ENCODE data around the gene HEATR9. TPM values are rescaled to one million over a fixed set of nuclear protein-coding genes. Genes with fewer than 3 reads are reported as not detected.

The HEATR9 gene
- total and polyA plus RNA-seq, 3 experiments from 2014 or later: 0.55 to 2.6 (median 2.3) TPM

DNA sequence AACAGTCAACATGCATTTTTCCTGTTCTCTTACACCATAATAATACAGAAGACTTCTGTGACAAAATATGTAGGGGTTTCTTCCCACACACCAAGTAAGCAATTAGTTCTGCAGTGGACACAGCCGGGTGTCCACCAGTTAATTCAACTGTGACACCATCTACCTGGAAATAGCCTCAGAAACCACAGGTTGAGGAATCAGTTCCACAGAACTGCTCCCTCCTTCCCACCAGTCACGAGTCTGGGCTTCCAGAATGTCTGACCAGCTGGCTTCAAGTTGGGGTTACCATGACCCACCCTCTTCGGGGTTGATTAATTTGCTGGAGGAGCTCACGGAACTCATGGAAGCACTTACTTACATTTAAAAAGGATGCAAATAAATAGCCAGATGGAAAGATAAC lies 25.1 kb upstream of the HEATR9 start:
- H3K27ac Mint-ChIP-seq: peak overlapping the region in 7 of 8 donors; percentile 32 to 96 (median 92)
- no peak overlapping the region for H3K4me3 Mint-ChIP-seq
- Histone ChIP-seq H3K9me3 (ENCODE audit: low read length) (no peaks in the 10 kb centered on the region), H3K27ac (ENCODE audit: low read depth, low read length) (no peak overlapping the region), H3K36me3 (ENCODE audit: insufficient read depth, low read length) (no peaks in the 10 kb centered on the region), H3K4me1 (ENCODE audit: insufficient read depth, low read length) (peaks cover 78% of the 10 kb centered on the region), H3K4me3 (ENCODE audit: low read length) (no peak overlapping the region), H3K27me3 (ENCODE audit: insufficient read depth, low read length, poor library complexity, severe bottlenecking) (no peaks in the 10 kb centered on the region)
- no peaks in the 10 kb centered on the region for H3K9me3 Mint-ChIP-seq
- peaks cover 82 to 95% (median 95%) of the 10 kb centered on the region in 3 donors for H3K4me1 Mint-ChIP-seq
- CTCF ChIA-PET: interaction anchor here (12.0 kb wide), 1 partner anchor 16 kb away, joined by 144 read pairs; the partner anchor contains the start of gene CCL5
- POLR2A ChIA-PET: interaction anchor here (0.6 to 0.8 kb wide), 2 partner anchors 18 to 644 kb away, joined by 3 to 4 read pairs; no protein-coding TSS in a partner anchor
- peaks cover 0 to 4% of the 10 kb centered on the region in 2 donors for H3K27me3 Mint-ChIP-seq
- no peak for DNase-seq
- peaks cover 0 to 3% (median 0%) of the 10 kb centered on the region in 3 donors for H3K36me3 Mint-ChIP-seq

DNA sequence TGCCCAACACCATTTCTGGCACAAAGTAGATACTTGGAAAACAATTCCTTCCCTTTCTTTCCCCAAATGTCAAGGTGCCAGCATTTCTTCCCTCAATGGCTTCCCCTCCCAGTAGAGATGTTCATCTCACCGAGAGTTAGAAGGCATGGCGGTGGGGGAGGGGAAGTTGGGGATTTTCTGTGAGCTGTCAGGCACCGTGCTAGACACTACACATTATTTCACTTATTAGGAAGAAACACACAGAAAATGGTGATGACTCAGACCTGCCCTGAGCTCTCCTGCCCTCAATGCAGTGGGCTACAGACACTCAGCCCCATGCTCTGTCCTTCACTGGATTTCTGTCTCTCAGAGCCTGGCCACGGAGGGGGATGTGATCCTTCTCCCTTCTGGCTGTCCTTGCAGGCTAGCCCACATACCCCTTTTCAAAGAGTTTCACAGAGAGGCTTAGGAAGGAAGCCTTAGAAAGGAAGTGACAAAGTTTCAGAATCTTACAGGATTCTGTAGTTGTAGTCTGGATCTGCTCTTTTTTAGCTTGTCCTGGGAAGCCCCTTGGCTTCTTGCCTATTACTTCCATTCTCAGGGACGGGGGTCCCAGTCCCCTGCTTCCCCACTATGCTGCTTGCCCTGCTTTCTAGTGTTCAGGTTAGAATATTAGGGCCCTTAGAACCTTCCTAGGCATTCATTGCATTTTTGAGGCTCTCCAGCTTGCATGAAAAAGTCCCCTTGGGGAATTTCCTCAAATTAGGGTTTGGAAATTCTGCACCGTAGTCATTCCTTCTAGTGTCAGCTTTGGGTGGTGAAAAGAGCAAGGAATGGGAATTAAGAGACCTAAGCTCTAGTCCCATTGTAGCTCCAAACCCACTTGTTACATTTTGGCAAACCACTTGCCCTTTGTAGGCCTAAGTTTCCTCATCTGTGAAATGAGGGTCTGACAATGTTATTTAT lies 23.7 kb upstream of the HEATR9 start:
- Histone ChIP-seq H3K4me1 (ENCODE audit: insufficient read depth, low read length) (peaks cover 73% of the 10 kb centered on the region), H3K27me3 (ENCODE audit: insufficient read depth, low read length, poor library complexity, severe bottlenecking) (no peaks in the 10 kb centered on the region), H3K4me3 (ENCODE audit: low read length) (no peak overlapping the region), H3K36me3 (ENCODE audit: insufficient read depth, low read length) (no peaks in the 10 kb centered on the region), H3K9me3 (ENCODE audit: low read length) (no peaks in the 10 kb centered on the region), H3K27ac (ENCODE audit: low read depth, low read length) (no peak overlapping the region)
- H3K4me1 Mint-ChIP-seq: peaks cover 79 to 91% (median 91%) of the 10 kb centered on the region in 3 donors
- no peaks in the 10 kb centered on the region for H3K9me3 Mint-ChIP-seq
- peak overlapping the region; percentile 27 to 73 (median 66) for H3K4me3 Mint-ChIP-seq
- POLR2A ChIA-PET: interaction anchor here (0.9 to 5.1 kb wide), 3 partner anchors 13 to 17 kb away, joined by 3 to 86 read pairs (median 37); partner anchors contain the start of gene CCL5
- peaks cover 0 to 3% (median 0%) of the 10 kb centered on the region in 3 donors for H3K36me3 Mint-ChIP-seq
- CTCF ChIA-PET: interaction anchor here (0.9 to 12.0 kb wide), 6 partner anchors 8 to 84 kb away, joined by 3 to 144 read pairs (median 3); partner anchors contain the start of genes CCL5 and TAF15
- DNase-seq: peak in 3 of 5 donors; percentile 49 to 77 (median 49)
- H3K27ac Mint-ChIP-seq: peak overlapping the region; percentile 74 to 98 (median 94)
- peaks cover 0 to 4% of the 10 kb centered on the region in 2 donors for H3K27me3 Mint-ChIP-seq

DNA sequence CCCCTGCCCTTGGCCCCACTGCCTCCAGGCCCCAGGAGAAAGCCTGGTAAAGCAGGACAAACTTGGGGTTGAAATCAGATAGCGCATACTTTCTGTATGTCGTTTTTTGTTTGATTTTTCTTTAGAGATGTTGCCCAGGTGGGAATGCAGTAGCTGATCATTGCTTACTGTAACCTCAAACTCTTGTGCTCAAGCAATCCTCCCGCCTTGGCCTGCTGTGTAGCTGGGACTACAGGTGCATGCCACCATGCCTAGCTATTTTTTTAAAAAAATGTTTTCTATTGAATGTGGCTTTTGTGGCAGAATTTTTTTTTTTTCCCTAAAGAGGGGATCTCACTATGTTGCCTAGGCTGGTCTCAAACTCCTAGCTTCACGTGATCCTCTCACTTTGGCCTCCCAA lies 22.6 kb upstream of the HEATR9 start:
- Mint-ChIP-seq H3K9me3 (no peaks in the 10 kb centered on the region), H3K27me3 (peaks cover 0 to 4% of the 10 kb centered on the region in 2 donors), H3K4me1 (peaks cover 79 to 89% (median 83%) of the 10 kb centered on the region in 3 donors), H3K36me3 (peaks cover 2 to 3% (median 2%) of the 10 kb centered on the region in 3 donors), H3K27ac (peak overlapping the region; percentile 74 to 98 (median 92)), H3K4me3 (peak overlapping the region; percentile 3 to 88 (median 59))
- Histone ChIP-seq H3K9me3 (ENCODE audit: low read length) (no peaks in the 10 kb centered on the region), H3K27ac (ENCODE audit: low read depth, low read length) (peak overlapping the region; percentile 45), H3K4me3 (ENCODE audit: low read length) (no peak overlapping the region), H3K4me1 (ENCODE audit: insufficient read depth, low read length) (peaks cover 66% of the 10 kb centered on the region), H3K36me3 (ENCODE audit: insufficient read depth, low read length) (no peaks in the 10 kb centered on the region), H3K27me3 (ENCODE audit: insufficient read depth, low read length, poor library complexity, severe bottlenecking) (no peaks in the 10 kb centered on the region)
- ChIA-PET CTCF (interaction anchor here (0.9 to 12.0 kb wide), 6 partner anchors 7 to 41 kb away, joined by 3 to 144 read pairs (median 6); partner anchors contain the start of gene CCL5), POLR2A (interaction anchor here (0.7 to 5.1 kb wide), 9 partner anchors 9 to 726 kb away, joined by 3 to 86 read pairs (median 7); partner anchors contain the start of genes CCL5, HEATR9 and RDM1)
- DNase-seq: peak in 2 of 5 donors; percentile 41 to 66

DNA sequence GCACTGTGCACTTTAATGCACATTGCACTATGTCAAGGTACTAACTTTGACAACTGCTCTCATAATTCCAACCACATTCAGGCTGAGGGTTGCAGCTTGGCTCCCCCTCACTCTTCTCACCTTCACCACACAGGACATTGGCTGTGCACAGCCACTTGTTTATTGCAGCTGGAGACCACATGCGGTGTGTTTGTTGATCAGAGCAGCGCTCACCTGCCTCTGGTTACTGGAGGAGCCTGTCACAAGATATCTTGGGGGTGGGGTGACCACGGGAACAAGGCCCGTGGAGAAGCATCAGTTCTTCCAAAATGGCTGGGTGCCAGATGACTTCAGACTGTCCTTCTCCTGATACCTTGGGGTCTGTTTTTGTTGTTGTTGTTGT lies 22.1 kb upstream of the HEATR9 start:
- Mint-ChIP-seq H3K36me3 (peaks cover 2 to 3% (median 2%) of the 10 kb centered on the region in 3 donors), H3K9me3 (no peaks in the 10 kb centered on the region), H3K4me3 (peak overlapping the region; percentile 18 to 88 (median 59)), H3K4me1 (peaks cover 74 to 85% (median 78%) of the 10 kb centered on the region in 3 donors), H3K27me3 (peaks cover 0 to 4% of the 10 kb centered on the region in 2 donors), H3K27ac (peak overlapping the region; percentile 74 to 98 (median 92))
- H3K4me1 ChIP-seq (ENCODE audit: insufficient read depth, low read length): peaks cover 61% of the 10 kb centered on the region
- ChIA-PET CTCF (interaction anchor here (1.4 to 12.0 kb wide), 6 partner anchors 8 to 47 kb away, joined by 4 to 144 read pairs (median 9); partner anchors contain the start of gene CCL5), POLR2A (interaction anchor here (0.5 to 5.1 kb wide), 11 partner anchors 9 to 726 kb away, joined by 3 to 86 read pairs (median 6); partner anchors contain the start of genes CCL5, HEATR9 and RDM1)
- peak; percentile 16 to 92 (median 58) for DNase-seq
- H3K36me3 ChIP-seq (ENCODE audit: insufficient read depth, low read length): no peaks in the 10 kb centered on the region
- no peaks in the 10 kb centered on the region for H3K9me3 ChIP-seq (ENCODE audit: low read length)
- H3K27me3 ChIP-seq (ENCODE audit: insufficient read depth, low read length, poor library complexity, severe bottlenecking): no peaks in the 10 kb centered on the region
- H3K27ac ChIP-seq (ENCODE audit: low read depth, low read length): peak overlapping the region; percentile 45
- H3K4me3 ChIP-seq (ENCODE audit: low read length): no peak overlapping the region

DNA sequence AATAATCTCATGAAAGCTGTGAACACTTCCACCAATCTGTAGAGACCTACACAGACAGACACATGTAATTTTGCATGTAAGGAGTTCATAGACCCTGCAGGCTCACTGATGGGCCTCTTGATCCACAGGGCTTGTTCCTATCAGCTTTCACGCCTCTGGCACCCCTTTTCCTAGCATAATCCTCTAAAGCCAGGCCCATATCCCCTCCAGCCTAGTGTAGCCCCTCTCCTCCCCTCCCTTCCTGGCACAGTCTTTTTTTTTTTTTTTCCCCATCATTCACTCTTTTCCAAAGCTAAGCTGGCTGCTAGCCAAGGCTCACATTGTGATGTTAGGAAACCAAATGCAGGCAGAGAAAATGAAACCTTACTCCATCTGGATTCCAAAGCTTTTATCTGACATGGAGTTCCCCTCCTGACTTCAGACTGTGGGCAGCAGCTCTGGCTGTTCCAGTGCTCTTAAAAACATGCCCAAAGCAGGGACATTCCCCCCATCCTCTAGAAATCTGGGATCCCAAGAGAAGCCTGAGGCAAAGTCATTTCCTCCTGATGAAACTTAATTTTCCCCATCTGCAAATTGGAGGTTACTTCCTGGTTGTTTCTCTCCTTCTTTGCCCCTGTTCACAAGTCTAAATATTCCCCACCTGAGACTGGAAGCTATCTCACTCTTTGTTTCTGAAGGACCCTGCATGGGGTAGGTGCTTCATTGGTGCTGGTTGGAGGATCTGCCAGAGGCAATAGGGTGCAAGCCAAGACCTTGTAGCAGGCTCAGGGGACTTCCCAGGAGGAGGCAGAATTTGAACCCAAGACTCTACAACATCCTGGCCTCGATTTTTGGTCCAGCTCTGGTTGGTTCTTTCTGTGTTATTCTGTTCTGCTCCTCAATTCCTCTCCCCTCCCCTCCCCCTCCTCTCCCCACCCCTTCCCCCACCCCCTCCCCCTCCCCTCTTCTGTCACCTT lies 21.4 kb upstream of the HEATR9 start:
- CTCF ChIA-PET: interaction anchor here (0.7 to 12.0 kb wide), 10 partner anchors 9 to 259 kb away, joined by 3 to 144 read pairs (median 4); partner anchors contain the start of gene CCL5
- peak in 2 of 5 donors; percentile 36 to 53 for DNase-seq
- peaks cover 2 to 5% (median 3%) of the 10 kb centered on the region in 3 donors for H3K36me3 Mint-ChIP-seq
- Histone ChIP-seq H3K4me1 (ENCODE audit: insufficient read depth, low read length) (peaks cover 54% of the 10 kb centered on the region), H3K27me3 (ENCODE audit: insufficient read depth, low read length, poor library complexity, severe bottlenecking) (no peaks in the 10 kb centered on the region), H3K9me3 (ENCODE audit: low read length) (no peaks in the 10 kb centered on the region), H3K36me3 (ENCODE audit: insufficient read depth, low read length) (no peaks in the 10 kb centered on the region), H3K4me3 (ENCODE audit: low read length) (no peak overlapping the region), H3K27ac (ENCODE audit: low read depth, low read length) (peak overlapping the region; percentile 20)
- H3K9me3 Mint-ChIP-seq: no peaks in the 10 kb centered on the region
- H3K4me1 Mint-ChIP-seq: peaks cover 68 to 85% (median 78%) of the 10 kb centered on the region in 3 donors
- H3K27ac Mint-ChIP-seq: peak overlapping the region; percentile 74 to 98 (median 96)
- POLR2A ChIA-PET: interaction anchor here (0.5 to 5.1 kb wide), 10 partner anchors 10 to 299 kb away, joined by 3 to 86 read pairs (median 6); partner anchors contain the start of genes CCL5, HEATR9 and RDM1
- peak overlapping the region; percentile 52 to 88 (median 72) for H3K4me3 Mint-ChIP-seq
- peaks cover 0 to 4% of the 10 kb centered on the region in 2 donors for H3K27me3 Mint-ChIP-seq

DNA sequence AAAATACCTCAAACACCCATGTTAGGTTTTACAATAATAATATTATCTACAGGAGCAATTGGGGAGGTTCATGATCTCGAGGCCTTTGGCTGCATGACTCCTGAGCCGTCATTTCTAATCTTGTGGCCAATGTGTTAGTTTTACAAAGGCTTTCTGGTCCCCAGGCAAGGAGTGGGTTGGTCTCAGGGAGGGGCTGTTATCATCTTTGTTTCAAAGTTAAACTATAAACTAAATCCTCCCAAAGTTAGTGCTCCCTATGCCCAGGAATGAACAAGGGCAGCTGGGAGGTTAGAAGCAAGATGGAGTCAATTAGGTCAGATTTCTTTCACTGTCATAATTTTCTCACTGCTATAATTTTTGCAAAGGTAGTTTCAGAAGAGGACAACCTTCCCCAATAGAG lies 20.6 kb upstream of the HEATR9 start:
- H3K4me1 ChIP-seq (ENCODE audit: insufficient read depth, low read length): peaks cover 54% of the 10 kb centered on the region
- Mint-ChIP-seq H3K4me1 (peaks cover 66 to 82% (median 72%) of the 10 kb centered on the region in 3 donors), H3K4me3 (peak overlapping the region; percentile 46 to 79 (median 68)), H3K27me3 (peaks cover 0 to 4% of the 10 kb centered on the region in 2 donors), H3K27ac (peak overlapping the region; percentile 74 to 98 (median 94)), H3K36me3 (peaks cover 2 to 6% (median 3%) of the 10 kb centered on the region in 3 donors), H3K9me3 (no peaks in the 10 kb centered on the region)
- peak overlapping the region; percentile 20 for H3K27ac ChIP-seq (ENCODE audit: low read depth, low read length)
- H3K27me3 ChIP-seq (ENCODE audit: insufficient read depth, low read length, poor library complexity, severe bottlenecking): no peaks in the 10 kb centered on the region
- H3K36me3 ChIP-seq (ENCODE audit: insufficient read depth, low read length): no peaks in the 10 kb centered on the region
- ChIA-PET POLR2A (interaction anchor here (0.7 to 5.1 kb wide), 5 partner anchors 9 to 300 kb away, joined by 3 to 86 read pairs (median 37); partner anchors contain the start of gene CCL5), CTCF (interaction anchor here (0.7 to 12.0 kb wide), 6 partner anchors 11 to 260 kb away, joined by 3 to 144 read pairs (median 6); partner anchors contain the start of gene CCL5)
- peak in 3 of 5 donors; percentile 20 to 75 (median 68) for DNase-seq
- H3K9me3 ChIP-seq (ENCODE audit: low read length): no peaks in the 10 kb centered on the region
- no peak overlapping the region for H3K4me3 ChIP-seq (ENCODE audit: low read length)

Data from CD8-positive, alpha-beta memory T cell (primary cell).